HG03139 (cell line): ENCODE data around the gene SCFD2.
"Not testable (repeated sequence)": the region's sequence is repeated elsewhere in the genome, so short reads cannot be mapped to it uniquely, and the experiment has no call there.

Experiments used
- ATAC-seq: cut with Tn5 transposase; IDR thresholded peaks from one replicate; pipeline ENCODE4 v1.9.1; 2021; ENCODE audit not compliant: unreplicated experiment

The SCFD2 gene

DNA sequence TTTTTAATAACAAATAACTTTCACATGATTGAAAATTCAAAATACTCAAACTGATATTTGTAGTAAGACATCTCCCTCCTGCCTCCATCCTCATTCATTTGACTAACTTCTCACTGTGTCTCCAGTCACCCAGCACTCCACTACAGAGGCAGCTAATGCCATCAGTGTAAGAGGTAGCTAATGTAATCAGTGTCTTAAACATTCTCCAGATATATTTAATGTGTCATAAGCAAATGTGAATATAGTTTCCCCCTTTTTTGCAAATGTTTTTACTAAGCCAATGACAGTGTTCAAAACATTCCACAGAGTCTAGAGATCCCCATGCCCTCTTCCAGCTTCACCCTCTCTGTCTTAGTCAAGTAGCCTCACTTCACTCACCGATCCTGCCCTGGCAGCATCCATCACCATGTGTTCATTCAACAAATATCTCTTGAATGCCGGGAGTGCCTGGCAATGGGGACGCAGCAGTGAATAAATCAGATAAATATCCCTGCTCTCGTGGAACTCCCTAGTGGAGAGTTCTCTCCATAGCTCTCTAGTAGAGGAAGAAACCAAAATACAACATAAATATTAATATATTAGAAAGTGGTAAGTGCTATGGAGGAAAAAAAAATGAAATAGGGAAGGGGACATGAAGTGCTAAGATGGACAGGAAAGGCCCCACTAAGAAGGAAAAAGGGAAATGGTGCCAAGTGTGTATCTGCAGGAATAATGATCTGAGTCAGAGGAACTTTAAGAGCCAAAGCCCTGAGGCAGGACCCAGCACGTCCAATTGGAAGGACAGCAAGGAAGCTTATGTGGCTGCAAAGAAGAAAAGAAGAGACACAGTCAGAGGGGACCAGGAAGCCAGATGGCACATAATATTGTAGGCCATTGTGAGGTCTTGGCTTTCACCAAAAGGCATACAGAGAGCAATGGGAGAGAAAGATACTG lies 18.7 kb downstream of the SCFD2 start:
- no peak for ATAC-seq

DNA sequence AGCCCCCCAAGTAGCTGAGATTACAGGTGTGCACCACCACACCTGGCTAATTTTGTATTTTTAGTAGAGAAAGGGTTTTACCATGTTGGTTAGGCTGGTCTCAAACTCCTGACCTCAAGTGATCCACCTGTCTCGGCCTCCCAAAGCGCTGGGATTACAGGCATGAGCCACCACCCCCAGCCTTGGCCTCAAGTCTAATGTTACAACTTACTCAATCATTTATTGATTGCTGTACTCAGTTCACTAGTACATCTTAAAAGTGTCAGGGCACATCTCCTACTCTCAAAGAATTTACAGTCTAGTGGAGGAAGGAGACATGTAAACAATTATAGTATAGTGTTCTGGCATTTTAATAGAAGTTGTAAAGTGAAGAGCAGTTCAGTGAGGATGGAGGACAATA lies 19.5 kb downstream of the SCFD2 start:
- not testable (repeated sequence) for ATAC-seq

DNA sequence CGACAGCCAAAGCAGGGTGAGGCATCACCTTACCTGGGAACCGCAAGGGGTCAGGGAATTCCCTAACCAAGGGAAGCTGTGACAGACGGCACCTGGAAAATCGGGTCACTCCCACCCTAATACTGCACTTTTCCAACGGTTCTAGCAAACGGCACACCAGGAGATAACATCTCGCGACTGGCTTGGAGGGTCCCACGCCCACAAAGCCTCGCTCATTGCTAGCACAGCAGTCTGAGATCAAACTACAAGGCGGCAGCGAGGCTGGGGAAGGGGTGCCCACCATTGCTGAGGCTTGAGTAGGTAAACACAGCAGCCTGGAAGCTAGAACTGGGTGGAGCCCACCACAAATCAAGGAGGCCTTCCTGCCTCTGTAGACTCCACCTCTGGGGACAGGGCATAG lies 25.7 kb downstream of the SCFD2 start:
- ATAC-seq, result not testable (repeated sequence)

DNA sequence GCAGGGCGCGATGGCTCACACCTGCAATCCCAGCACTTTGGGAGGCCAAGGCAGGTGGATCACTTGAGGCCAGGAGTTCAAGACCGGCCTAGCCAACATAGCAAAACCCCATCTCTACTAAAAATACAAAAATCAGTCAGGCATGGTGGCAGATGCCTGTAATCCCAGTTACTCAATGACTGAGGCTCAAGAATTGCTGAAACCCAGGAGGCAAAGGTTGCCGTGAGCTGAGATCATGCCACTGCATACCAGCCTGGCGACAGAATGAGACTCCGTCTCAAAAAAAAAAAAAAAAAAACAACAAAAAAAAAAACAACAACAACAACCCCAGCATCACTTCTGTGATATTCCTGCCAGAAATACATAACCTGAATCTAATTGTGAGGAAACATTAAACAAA lies 30.9 kb downstream of the SCFD2 start:
- ATAC-seq, result not testable (repeated sequence)

DNA sequence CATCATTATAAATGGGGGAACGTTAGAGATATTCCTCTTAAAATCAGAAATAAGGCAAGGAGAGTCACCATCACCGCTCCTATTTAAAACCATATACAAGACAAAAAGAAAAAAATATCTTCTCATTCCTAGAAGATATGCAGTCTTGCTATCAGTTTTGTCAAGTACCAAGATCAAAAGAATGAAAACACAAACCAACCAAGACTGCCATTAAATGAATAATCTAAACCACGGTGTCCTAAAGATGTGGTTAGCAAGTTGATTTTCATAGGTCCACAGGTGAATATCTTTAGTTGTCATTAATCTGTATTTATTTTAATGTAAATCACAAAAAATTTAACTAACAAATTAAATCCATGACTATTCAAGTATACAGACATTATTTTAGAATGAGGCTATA lies 39.3 kb downstream of the SCFD2 start:
- ATAC-seq, result no peak

DNA sequence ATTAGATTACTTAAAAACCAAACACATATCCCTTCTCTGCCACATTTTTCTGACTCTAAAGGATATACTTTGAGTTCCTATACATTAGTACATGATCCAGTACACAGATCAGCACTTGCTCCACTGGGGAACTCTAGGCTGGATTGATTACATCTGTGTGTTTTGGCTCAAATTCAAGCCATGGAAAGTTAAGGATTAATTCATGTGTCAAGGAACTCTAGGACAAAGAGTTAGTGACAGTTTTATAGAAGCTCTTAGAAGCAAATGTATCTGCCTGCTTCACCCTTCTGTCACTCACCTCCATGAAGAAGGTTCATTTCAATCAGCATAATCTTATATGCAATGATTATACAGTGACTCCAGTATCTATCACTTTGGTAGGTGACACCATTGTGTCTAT lies 43.2 kb downstream of the SCFD2 start:
- ATAC-seq, result no peak

DNA sequence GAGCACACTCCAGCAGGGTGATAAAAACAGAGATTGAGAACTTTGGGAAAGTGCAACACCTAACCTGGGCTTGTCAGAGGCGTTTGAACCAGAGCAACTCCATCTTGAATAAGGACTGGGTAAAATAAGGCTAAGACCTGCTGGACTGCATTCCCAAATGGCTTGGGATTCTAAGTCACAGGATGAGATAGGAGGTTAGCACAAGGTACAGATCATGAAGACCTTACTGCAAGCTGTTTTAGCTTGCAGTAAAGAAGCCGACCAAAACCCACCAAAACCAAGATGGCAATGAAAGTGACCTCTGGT lies 43.9 kb downstream of the SCFD2 start:
- ATAC-seq, result no peak

DNA sequence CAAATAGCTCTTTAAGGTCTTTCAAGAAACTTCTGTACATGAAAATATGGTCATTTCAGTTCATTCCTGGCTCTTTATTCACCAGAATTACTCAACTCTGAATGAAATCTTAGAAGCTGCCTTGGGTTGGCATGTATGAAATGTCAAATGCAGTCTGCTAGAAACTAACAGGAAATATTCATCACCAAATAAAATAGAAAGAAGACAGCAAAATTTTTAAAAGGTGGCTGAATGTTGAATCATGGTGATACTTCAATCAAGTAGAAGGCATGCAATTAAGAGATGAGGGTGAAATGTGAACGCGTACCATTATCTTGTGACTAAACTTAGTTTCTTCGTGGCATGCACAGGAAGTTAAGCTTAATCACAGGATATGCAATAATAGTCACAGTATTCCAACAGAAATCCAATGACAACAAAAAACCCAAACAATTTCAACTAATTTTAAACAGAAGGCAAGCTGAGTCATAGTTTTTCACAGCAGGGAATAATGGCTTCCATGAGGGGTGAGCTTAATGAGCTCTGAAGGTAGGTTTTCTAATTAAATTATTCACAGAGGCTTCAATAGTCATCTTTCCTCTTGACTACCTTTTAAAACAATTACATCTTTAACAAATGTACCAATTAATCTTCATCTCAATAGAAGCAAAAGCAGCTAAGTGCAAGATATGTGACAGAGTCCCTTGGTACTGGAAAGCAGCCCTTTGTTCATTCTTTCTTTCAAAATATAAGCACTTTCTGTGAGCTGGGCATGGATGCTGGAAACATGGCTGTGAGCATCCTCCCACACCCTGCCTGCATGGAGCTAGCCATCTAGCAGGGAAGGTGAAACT lies 44.5 kb downstream of the SCFD2 start:
- ATAC-seq, result no peak

DNA sequence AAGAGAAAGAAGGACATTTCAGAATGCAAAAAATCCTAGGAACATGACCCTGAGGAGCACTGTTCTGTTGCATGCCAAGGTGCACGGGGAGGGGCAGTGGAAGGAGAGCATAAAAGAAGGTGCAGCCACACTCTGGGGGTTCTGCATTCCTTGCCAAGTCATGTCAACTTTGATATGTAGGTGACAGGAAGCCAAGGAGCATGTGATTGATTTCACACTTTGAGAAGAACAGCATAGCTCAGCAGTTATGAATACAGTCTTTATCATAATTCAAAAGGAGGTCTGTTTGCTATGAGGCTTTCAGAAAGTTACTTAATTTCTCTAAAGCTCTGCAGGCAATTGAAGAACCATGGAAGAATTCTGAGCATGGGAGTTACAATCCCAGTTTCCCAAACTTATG lies 50.6 kb downstream of the SCFD2 start:
- no peak for ATAC-seq

DNA sequence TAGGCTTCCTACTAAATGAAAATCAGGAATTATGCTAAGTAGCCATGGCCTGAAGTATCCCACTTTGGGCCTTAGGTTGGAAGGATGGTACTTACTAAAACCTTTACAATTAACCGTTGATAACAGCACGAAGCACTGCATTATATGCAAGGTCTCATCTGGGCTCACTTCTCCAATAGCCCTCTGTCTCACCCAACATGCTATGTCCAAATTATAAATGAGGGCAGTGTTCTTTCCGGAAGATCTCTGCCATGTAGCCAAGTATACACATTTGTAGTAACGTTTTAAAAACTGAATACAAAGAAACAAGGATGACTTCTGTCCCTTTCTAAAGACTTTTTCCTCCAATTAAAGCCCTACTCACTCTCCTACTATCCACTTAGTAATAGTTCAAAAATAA lies 51.6 kb downstream of the SCFD2 start:
- no peak for ATAC-seq

DNA sequence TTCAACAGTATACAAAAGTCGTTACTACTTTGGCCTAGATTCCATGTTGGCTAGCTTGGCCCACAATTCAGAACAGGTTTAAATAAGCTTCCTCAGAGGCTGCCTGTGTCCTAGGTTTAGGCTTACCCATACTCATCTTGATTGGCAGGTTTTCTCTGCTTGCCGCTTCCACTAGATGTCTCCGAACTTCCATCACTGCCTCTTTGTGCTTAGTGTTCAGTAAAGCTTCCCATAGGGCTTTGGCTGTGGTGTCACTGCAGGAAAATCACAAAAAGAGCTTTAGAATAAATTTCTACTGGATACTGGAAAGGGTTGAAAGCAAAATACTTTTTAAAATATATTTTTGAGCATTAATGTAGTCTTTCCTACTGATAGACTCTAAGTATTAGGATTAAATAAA lies 52.4 kb downstream of the SCFD2 start:
- no peak for ATAC-seq

DNA sequence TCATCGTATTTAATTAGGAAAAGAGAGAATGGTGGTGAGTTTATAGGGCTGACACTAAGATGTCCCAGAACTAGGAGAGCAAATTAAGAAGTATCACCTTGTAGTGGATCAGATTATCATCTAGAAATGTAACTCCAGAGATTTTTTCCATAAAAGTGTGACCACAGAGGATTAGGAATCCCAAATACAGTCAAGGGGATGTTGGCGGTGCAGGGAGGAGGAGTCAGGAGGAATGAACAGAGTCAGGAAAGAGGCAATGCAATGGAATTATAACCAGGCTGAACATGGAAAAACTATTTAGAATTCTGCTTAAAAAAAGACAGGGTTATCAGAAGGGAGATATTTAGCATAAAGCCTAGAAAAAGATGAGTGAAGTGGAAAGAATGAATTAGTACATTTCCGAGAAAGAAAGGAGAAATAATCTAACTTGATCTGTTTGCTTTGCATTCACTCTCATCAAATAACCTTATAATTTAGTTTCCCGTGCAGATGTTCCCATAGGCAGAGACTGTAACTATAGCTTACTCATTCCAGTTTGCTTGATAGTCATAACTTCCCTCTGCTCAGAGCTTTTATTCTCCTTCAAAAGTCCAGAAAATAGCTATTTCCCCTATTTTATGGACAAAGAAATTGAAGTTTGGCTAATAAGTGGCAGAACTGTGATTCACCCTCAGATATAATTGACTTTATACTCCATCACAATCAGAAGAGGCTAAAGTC lies 56.4 kb downstream of the SCFD2 start:
- no peak for ATAC-seq

DNA sequence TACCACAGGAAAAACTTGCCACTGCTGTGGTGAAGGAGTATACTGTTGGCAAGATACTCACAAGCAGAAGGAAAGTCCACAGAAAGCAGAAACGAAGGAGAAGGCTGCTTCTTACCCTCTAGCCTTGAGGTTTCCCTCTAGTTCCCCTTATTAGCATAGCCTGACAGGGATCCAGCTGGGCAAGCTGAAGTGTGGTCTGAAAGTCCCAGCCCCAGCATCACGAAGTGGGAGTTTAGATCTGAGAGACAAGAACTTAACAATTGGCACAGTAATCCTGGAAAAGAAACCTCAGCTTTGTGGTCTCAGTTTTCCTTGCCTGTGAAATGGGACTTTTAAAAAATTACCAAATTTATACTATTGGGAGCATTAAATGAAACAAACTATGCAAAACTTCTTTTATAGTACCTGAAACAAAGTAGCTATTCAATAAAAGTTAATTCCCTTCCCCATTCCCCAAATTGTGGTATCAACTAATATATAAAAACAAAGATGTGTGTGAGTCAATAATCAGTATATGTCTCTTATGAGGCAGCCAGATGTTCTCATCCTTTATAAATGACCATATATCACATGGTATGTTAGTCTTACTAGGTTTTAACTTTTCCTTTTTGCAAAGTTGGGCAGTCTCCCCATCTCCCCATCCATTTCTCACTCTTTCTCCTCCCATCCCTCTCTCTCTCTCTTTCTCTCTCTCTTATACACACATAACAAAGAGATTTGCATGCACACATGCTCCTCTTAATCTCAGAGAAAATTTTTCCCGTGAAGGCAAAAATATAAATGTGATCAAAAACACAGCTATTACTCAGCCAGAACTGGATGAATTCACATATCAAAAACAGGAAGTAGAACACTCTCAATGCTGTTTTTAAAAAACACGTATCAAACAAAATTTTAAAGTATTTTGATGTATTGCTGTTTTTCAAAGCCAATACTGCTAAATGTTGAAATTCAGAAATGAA lies 57.8 kb downstream of the SCFD2 start:
- ATAC-seq, result no peak

DNA sequence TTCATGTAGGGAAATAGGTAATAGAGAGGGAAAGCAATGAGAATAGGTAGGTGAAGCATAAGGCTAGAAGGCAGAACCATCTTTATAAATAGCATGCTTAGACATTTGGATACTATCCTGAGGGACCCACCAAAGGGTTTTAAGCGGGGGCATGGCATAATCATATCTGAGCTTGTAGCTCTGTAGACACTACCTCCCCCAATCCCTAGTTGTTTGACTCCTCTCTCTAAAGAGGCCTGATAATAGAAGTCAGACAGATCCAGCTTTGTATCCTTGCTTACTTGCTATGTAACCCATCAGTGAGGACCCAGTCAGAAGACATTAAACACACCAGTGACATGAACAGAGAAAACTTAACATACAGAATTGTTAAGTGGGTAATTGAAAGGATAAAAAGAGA lies 58.7 kb downstream of the SCFD2 start:
- no peak for ATAC-seq

DNA sequence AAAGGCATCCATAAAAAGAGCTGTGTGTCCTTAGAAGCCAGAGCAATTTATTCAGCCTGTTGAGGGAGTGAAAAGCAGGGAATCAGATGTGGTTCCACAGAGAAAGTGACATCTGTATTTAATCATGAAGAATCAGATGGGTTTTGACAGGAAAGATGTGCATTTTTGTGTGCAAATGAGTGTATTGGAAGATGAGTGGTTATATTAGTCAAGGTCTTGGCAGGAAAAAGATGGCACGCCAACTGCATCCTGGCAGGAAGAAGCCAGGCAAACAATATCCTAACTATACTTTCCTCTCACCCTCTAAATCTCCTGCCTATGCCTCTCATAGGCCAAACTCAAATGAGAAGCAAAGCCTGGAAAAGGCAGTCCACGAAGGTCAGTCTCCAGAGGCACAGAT lies 59.1 kb downstream of the SCFD2 start:
- ATAC-seq, result no peak

DNA sequence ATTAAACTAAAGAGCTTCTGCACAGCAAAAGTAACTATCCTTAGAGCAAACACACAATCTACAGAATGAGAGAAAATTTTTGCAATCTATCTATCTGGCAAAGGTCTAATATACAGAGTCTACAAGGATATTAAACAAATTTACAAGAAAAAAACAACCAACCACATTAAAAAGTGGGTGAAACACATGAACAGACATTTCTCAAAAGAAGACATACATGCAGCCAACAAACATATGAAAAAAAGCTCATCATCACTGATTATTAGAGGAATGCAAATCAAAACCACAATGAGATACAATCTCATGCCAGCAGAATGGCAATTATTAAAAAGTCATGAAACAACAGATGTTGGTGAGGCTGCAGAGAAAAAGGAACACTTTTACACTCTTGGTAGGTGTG lies 73.7 kb downstream of the SCFD2 start:
- not testable (repeated sequence) for ATAC-seq

DNA sequence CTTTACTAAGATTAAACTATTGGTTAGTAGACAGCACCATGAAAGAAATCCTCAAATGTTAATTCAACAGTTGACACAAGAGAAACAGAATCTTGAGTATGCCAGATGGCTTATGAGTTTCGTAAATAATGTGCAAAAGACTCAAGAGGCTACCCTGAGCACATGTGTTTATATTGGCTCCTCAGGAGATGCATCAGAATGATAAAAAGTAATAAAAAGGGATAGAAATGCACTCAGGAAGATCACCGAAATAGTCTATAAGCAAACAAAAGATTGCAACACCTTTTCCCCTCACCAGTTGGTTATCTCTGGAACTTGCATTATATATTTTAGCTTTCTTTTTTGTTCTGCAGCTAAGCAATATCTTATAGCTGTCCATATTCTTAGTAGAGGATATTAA lies 84.4 kb downstream of the SCFD2 start:
- no peak for ATAC-seq

DNA sequence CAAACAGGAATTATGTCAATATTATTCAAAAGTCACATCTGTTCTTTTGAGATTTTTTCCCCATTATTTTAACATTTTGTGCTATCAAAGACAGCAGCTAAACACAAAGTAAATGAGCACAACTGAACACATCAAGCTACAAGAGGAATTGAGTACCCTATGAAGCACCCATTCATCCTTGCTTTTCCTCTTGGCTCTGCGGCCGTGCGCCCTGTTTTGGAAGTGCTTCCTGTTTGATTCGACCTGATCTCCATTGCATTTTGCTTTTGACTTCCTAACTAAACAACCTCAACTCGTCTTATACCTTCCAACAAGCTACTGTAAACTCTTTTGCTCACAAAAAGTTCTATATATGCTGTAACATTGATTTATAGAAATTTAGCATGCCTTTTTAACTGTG lies 85.0 kb downstream of the SCFD2 start:
- no peak for ATAC-seq

DNA sequence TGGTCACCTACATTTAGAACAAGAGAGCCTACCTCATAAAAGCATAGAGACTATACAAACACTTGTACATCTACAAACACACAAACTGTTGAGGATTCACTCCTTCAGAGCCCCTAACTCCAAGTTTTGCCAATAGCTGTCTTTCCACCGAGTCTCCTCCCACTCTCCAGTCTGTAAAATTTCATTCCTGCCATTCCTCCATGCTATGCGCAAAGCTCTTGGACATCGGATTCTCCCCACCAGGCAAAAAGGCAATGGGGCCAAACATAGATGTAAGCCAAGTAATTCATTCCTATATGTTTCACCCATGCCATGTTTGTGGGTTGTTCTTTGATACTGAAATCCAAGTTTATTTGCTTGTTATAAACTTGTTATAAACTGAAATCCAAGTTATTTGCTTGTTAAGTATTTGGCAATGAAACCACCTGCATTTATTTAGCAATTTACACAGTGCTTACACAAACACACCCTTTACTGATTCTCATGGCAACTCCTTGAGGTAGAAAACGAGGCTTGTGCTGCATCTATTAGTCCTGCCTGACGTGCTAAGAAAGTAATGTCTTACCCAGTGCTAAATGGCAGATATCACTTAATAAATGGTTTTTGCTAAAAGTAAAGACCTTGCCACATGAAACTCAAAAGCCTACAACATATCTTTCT lies 91.1 kb downstream of the SCFD2 start:
- ATAC-seq, result no peak

DNA sequence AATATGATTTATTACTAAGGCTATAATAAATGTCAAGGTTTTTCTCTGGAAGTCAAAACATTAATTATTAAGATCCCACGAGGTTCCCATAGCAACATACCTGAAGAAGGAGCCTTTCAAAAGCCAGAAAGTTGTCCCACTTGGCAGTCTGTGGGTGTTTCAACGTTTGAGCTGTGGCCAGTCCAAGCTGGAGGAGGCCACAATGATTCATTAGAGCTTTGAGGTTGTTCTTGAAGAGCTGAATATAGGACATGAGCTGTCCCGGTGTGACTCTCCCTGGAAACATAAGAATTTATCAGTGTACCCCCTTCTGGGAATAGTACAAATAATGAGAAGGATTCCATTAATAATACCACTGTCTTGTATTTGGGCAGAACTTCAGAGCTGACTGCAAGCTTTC lies 92.1 kb downstream of the SCFD2 start:
- no peak for ATAC-seq
